ENCODE measurements around the gene STAC. TPM values are rescaled to one million over a fixed set of nuclear protein-coding genes. Genes with fewer than 3 reads are reported as not detected.

STAC gene
- total and polyA plus RNA-seq, 9 of the 15 experiments (the other 6 are each of a cell fraction or from before 2014, with no cell fraction given): 0.11 TPM; not detected in 8

DNA sequence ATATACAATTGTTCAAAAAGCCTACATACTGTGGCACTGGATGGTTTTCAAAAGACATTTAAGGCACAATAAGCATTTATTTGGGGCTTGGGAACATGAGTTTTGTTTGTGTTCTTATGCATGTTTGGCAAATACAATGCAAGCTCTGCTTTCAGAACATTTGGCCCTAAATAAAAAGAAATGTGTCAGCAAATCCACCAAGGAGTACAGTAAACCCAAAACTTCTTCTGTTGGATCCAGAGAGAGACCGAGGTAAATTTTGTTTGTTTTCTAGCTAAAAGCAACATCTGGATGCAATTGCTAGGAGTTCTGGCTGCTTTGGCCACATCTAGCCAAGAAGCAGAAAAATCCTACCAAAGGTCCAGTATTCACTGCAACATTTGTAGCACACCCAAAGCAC, 215.2 kb downstream of the STAC start (continued):
- no peak for TF ChIP-seq GTF2E2 (tag; IDR thresholded peaks at IDR 0.05)
- no peak for TF ChIP-seq SP1 (CRISPR knock-in tag; IDR thresholded peaks at IDR 0.05)
- no peak for TF ChIP-seq NCOA2 (IDR thresholded peaks at IDR 0.05; ENCODE audit: partially characterized antibody in 2 of 2)
- TF ChIP-seq, protein P1, sequence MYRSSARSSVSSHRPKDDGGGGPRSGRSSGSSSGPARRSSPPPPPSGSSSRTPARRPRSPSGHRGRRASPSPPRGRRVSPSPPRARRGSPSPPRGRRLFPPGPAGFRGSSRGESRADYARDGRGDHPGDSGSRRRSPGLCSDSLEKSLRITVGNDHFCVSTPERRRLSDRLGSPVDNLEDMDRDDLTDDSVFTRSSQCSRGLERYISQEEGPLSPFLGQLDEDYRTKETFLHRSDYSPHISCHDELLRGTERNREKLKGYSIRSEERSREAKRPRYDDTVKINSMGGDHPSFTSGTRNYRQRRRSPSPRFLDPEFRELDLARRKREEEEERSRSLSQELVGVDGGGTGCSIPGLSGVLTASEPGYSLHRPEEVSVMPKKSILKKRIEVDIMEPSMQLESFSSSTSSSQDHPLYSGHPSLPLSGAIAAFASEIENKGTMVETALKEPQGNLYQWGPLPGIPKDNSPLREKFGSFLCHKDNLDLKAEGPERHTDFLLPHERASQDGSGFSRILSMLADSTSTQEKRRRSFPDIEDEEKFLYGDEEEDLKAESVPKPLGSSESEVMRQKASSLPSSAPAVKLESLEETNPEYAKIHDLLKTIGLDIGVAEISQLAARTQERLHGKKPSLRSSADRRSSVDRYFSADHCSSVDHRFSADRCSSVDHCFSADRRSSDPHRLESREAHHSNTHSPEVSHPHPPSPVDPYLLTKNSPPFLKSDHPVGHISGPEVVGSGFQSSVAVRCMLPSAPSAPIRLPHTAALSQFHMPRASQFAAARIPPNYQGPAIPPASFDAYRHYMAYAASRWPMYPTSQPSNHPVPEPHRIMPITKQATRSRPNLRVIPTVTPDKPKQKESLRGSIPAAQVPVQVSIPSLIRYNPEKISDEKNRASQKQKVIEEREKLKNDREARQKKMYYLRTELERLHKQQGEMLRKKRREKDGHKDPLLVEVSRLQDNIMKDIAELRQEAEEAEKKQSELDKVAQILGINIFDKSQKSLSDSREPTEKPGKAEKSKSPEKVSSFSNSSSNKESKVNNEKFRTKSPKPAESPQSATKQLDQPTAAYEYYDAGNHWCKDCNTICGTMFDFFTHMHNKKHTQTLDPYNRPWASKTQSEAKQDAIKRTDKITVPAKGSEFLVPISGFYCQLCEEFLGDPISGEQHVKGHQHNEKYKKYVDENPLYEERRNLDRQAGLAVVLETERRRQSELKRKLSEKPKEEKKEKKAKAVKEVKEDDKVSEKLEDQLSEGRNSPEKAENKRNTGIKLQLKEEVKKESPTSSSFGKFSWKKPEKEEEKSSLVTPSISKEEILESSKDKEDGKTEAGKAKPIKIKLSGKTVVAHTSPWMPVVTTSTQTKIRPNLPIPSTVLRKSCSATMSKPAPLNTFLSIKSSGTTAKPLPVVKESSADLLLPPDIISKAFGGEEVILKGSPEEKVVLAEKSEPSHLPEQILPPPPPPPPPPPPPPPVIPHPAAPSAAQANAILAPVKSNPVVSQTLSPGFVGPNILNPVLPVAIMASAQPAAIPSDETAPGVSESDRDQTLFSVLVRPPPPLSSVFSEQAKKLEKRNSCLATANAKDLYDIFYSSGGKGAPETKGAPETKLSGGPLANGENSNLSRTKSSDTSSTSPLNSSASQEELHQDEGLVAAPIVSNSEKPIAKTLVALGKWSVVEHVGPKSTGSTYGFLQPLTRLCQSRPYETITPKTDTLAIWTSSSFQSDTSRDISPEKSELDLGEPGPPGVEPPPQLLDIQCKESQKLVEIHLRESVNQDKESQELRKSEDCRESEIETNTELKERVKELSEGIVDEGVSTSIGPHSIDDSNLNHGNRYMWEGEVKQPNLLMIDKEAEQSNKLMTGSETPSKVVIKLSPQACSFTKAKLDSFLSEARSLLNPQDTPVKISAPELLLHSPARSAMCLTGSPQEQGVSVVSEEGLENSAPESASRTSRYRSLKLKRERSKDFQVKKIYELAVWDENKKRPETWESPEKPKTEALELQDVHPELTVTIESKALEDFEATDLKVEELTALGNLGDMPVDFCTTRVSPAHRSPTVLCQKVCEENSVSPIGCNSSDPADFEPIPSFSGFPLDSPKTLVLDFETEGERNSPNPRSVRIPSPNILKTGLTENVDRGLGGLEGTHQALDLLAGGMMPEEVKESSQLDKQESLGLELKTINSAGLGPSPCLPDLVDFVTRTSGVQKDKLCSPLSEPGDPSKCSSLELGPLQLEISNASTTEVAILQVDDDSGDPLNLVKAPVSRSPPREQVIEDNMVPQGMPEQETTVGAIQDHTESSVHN (IDR thresholded peaks at IDR 0.05; ENCODE audit: borderline replicate concordance in 1 of 2, low read depth in 1 of 2): no peak

Measured in K562 (cell line).